ENCODE data around the gene MTFR1L.

DNA sequence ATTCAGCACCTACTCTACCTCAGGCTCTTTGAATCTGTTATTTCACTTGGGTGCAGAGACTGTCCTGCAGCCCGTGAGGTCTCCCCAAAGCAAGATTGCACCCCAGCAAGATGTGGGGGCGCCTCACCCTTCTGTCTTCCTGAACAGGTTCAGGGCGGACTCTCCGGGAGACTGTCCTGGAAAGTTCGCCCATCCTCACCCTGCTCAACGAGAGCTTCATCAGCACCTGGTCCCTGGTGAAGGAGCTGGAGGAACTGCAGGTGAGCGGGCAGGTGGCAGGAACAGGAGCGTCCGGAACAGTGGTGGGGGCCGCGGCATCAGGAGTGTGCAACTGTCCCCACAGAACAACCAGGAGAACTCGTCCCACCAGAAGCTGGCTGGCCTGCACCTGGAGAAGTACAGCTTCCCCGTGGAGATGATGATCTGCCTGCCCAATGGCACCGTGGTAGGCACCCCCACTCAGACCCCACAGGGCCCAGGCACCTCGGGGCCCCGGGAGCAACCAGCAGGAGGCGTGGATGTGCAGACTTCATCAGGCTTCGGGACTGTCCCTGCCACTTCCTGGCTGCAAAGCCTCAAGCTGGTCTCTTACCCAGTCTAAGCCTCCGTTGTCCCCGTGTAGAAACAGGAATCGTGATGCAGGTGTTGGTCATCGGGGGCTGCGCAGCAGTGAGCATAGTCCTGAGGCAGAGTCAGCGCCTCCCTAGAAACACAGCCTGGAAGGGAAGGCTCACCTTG lies 5.9 kb upstream of the MTFR1L start:
- TF ChIP-seq, protein P1, sequence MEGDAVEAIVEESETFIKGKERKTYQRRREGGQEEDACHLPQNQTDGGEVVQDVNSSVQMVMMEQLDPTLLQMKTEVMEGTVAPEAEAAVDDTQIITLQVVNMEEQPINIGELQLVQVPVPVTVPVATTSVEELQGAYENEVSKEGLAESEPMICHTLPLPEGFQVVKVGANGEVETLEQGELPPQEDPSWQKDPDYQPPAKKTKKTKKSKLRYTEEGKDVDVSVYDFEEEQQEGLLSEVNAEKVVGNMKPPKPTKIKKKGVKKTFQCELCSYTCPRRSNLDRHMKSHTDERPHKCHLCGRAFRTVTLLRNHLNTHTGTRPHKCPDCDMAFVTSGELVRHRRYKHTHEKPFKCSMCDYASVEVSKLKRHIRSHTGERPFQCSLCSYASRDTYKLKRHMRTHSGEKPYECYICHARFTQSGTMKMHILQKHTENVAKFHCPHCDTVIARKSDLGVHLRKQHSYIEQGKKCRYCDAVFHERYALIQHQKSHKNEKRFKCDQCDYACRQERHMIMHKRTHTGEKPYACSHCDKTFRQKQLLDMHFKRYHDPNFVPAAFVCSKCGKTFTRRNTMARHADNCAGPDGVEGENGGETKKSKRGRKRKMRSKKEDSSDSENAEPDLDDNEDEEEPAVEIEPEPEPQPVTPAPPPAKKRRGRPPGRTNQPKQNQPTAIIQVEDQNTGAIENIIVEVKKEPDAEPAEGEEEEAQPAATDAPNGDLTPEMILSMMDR (IDR thresholded peaks at IDR 0.05) = no peak
- no peak for TF ChIP-seq POLR2A (IDR thresholded peaks at IDR 0.05)

Measured in heart left ventricle (tissue), 13 donors.